GM20431 (cell line): ENCODE measurements around the gene MTCH2.

Source experiments
- in situ Hi-C: fragments of 300-500 bp; cut with MseI, MboI; formaldehyde crosslinking; loops from one replicate; pipeline ENCODE4 v1.15.0; 2020; ENCODE audit warnings: low sequenced_read_pairs; ENCODE audit not compliant: unreplicated experiment

The MTCH2 gene

GRCh38 chr11:47592970-47593369 lies 49.4 kb downstream of the MTCH2 start:
- in situ Hi-C loops = no loop called here

- in situ Hi-C loops = no loop called here
Observed at GRCh38 chr11:47592251-47592650, 50.1 kb downstream of the MTCH2 start.

DNA sequence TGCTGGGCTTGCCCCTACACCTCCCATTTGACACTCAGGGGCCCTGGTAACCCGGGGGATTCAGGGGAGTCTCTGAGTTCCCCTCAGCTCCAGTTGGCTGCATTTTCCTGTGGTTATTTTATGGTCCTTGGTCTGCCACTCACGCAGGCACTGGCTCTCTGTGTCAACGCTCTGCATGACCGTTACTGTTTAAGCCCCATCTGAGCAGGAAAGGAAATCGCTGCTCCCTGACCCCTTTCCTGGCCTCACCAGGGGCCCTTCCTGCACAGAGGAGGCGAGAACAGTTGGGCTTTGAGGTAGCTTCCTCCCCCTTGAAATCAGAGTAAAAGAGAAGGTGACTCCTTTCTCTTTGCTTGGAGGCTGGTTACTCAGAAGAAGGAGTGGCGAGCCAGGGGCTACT lies 50.6 kb downstream of the MTCH2 start:
- in situ Hi-C loops = no loop called here

DNA sequence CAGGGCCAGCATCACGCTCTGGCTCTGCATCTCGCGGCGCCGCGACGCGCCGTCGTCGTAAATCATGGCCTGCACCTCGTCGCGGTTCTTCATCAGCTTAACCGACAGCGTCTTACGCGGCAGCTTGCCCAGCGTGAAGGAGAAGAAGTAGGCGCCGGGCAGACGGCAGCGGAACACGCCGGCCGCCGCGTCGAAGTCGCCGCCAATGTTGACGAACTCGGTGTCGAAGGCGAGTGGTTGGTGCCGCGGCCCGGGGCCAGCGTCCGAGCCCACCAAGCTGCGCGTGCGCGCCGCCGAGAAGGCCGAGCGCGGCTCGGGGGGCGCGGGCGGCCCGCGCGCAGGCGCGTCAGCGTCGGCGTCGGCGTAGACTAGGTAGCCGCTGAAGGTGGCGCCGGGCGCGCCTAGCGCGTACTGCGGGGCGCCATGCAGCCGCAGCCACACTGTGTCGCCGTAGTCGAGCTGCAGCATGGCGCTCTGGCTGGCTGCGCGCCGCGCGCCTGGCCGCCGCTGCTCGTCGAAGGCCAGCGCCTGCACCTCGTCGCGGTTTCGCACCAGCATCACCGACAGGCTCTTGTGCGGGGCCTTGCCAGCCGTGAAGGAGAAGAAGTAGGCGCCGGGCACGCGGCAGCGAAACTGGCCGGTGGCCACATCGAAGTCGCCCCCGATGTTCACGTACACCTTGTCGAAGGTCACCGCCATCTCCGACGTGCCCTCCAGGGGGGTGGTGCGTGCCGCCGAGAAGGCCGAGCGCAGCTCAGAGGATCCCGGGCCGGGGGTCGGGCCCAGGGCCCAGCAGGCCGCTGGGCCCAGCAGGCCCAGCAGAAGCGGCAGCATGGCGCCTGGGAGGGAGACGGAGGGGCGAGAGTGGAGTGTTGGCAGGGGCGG lies 52.1 kb downstream of the MTCH2 start:
- in situ Hi-C loops = no loop called here

DNA sequence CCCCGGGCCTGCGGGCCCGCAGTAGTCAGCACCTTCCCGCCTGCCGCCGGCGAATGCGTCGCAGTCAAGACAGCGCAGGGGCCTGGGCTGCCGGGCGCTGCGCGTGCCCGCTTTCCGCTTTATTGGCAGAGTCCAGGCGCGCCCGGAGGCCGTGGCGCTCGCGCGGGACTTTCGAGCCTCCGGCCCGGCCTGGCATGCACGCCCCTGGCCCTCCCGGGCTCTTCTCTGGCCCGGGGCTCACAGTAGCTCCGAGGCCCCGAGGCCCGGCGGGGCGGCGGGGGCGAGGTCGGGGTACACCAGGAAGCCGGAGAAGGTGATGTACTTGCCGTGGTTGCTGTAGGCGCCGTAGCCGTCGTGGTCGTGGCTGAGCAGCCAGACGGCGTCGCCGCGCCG lies 52.8 kb downstream of the MTCH2 start:
- in situ Hi-C loops = no loop called here

DNA sequence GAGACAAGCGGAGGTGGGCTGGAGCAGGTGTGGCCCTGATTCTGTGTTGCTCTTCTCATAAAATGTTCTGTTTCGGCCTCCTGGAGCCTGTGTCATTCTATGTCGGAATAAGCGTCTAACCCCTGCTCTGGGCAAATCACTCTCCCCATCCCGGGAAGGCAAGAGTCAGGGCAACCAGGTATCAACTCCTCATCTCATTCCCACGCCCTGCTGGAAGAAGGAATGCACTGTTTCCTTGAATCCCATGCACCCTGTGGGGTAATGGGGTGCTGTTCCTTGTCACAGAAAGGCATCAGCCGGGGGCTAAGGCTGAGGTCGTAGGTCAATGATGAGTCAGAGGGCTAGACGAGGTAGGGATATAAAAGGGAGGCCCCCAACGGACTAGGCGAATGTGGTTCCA lies 53.2 kb downstream of the MTCH2 start:
- in situ Hi-C loops = no loop called here

DNA sequence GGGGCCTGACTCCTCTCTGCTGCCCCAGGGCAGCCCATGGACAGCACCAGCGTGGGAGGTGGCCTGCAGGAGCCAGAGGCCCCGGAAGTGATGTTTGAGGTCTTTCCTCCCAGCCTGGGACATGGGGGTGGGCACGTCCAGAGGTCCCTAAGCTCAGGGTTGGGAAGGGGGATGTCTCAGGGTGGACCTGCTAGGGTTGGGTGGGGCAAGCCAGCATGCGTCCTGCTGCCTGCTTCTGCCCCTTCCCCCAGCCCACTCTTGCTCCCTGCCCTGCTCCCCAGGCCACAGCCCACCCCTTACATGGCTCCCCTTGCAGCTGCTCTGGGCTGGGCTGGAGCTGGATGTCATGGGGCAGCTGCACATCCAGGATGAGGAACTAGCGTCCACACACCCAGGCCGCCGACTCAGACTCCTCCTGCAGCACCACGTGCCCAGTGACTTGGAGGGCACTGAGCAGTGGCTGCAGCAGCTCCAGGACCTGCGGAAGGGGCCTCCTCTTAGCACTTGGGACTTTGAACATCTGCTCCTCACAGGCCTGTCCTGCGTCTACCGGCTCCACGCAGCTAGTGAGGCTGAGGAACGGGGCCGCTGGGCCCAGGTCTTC lies 54.5 kb downstream of the MTCH2 start:
- in situ Hi-C loops = no loop called here

GRCh38 chr11:47587039-47587716 lies 55.2 kb downstream of the MTCH2 start:
- in situ Hi-C loops = no loop called here

DNA sequence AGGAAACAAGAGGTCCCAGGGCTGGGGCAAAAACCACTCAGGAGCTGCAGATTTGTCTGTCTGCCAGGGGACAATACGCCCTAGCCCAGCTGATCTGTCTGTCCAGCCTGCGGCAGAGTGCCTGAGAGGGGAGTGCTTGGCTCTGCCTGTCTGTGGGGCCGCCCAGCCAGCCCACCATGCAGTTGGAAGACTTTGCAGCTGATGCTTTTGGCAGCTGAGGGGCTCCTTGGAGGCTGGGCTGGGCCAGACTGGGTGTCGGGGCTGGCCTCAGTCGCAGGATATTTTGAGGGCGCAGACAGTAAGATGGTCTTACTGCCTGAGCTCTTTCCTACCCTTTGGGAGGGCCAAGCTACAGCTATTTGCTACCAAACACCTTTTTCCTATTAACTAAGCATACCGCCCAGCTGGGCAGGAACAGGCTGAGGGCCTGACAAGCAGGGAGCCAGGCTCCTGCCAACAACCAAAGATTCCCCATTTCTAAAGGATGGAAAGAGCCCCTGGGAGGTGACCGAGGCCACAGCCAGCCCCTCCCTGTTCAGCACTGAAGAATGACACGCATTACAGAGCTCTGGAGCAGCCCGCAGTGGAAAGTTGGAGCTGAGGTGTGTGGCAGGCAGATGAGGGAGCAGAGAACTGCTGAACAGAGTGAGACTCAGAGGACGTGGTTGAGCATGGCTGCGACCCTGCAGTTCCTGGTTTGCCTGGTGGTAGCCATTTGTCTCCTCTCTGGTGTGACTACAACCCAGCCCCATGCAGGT lies 56.1 kb downstream of the MTCH2 start, which contains the start of gene FAM180B:
Gene FAM180B, plus strand, starts transcription at position 581 of the 758 bp plus-strand sequence. Its CDS starts 91 bp downstream, at position 672.
- in situ Hi-C loops = no loop called here

DNA sequence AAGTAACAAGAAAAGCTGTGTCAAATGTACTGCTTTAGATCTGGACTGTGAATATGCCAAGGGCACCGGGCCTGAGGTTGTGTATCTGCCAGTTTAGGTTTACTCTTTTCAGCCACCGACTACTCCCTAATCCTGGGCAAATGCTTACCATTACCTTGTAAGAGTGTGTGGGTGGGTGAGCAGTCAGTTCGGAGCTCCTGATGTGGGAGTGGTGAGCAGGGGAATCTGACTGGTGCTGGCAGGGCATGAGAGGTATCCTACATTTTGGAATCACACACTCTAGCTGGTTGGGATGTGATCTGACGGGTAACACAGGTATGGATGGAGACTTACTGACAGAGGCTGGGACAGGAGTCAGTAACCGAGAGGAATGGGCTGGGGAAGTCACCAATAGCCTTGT lies 58.5 kb downstream of the MTCH2 start:
- in situ Hi-C loops = no loop called here

GRCh38 chr11:47578524-47579494 lies 63.5 kb downstream of the MTCH2 start, which contains the start of the genes KBTBD4 and NDUFS3:
TSS of gene KBTBD4 (minus strand) at chr11:47578970. CDS start at chr11:47578951, 19 bp downstream.
TSS of gene NDUFS3 (plus strand) at chr11:47579074. CDS start at chr11:47579092, 18 bp downstream.
- in situ Hi-C loops = no loop called here

GRCh38 chr11:47577460-47578041 lies 64.8 kb downstream of the MTCH2 start:
- in situ Hi-C loops = no loop called here

DNA sequence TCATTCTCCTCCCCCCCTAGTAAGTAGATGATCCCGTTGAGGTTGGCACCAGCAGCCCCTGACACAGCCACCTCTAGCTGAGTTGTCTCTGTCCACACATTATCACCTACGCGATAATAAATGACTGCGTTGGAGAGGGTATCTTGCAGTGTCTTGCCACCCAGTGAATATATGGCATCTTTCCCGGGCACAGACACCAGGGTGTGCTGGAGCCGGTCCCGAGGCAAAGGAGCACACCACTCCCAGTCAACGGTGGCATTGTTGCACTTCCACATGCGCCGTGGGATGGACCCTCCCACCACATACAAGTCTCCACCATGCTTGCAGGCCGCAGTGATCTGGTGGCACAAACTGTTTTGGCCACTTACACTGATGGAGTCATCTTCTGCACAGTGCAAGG lies 69.0 kb downstream of the MTCH2 start:
- in situ Hi-C loops = no loop called here

- in situ Hi-C loops = no loop called here
Observed at GRCh38 chr11:47572715-47573255, 69.6 kb downstream of the MTCH2 start.

DNA sequence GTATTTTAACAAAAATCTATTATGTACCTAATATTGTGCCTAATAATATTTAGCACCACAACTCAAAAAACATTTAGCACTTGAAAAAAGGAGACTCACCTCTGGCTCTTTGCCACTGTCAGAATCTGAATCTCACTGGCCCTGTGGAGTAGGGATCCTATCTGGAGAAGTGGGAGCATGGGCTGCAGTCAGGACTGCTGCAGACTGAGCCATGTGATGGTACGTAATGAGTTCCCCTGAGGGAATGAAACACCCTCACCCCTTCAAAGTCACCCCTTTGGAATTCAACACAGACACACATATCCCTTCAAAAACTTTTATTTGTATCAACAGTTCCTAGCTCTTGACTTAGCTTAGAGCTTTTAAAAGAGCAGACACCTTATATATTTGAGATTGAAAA lies 70.5 kb downstream of the MTCH2 start:
- in situ Hi-C loops = no loop called here

- in situ Hi-C loops = no loop called here
Observed at GRCh38 chr11:47571357-47571729, 71.0 kb downstream of the MTCH2 start.

DNA sequence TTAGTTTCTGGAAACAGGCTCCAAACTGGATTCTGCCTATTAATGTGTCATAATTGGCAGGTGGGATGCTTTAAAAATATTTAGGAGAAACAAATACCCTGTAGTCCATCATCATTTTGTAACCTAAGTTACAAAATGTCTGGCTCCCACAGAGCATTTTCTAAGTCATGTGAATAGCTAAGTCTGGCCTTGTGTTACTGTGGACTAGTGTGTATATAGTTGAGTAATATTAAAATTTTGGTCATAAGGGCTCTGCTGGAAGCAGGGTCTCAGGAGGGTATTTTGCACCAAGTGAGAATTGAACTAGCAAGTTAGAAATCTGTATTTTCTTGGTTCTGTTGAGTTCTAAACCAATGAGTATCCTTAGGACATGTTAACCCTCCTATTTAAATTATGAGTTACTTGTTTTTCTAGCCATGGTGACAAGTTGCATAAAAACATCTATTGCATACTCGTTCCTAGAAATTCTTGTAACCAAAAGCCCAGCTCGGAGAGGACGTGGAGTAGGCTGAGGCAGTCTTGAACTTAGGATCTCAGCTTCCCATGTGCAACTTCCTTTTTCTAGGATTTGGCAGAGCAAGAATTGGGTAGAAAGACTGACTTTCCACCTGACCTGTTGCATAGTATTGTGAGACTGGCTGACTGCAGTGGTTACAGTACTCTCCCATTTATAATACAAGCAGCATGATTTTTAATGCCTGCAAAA lies 71.6 kb downstream of the MTCH2 start:
- in situ Hi-C loops = no loop called here

GRCh38 chr11:47569646-47570045 lies 72.7 kb downstream of the MTCH2 start:
- in situ Hi-C loops = no loop called here
